IMR-90 (cell line): ENCODE results near the gene NCKAP5.

Experiments
- FOS ChIP-seq: fragments of 150-350 bp; IDR thresholded peaks from 2 replicates; pipeline ENCODE4 v1.6.1; 2016; ENCODE audit warnings: low read depth, low read length
- MAZ ChIP-seq: IDR thresholded peaks from 2 replicates; pipeline ENCODE4 v1.6.1; 2012; ENCODE audit warnings: low read depth, mild to moderate bottlenecking, low read length, improper control_type of control experiment, moderate library complexity, borderline replicate concordance
- NFE2L2 ChIP-seq: fragments of 150-350 bp; IDR thresholded peaks from 2 replicates; pipeline ENCODE4 v1.6.1; 2016; ENCODE audit warnings: low read depth, mild to moderate bottlenecking, low read length
- POLR2A ChIP-seq: IDR thresholded peaks from 2 replicates; pipeline ENCODE4 v1.6.1; 2012; ENCODE audit warnings: mild to moderate bottlenecking, low read depth, low read length
- RAD21 ChIP-seq: IDR thresholded peaks from 2 replicates; pipeline ENCODE4 v1.6.1; 2012; ENCODE audit warnings: low read length, improper control_type of control experiment
- TF ChIP-seq, protein P1 (sequence below): conservative IDR thresholded peaks from 2 replicates; pipeline ENCODE4 v1.5.1; 2012; ENCODE audit warnings: mild to moderate bottlenecking, low read depth, low read length, improper control_type of control experiment
- TF ChIP-seq, protein P2 (sequence below): fragments of 150-350 bp; IDR thresholded peaks from 2 replicates; pipeline ENCODE4 v1.6.1; 2017; ENCODE audit warnings: mild to moderate bottlenecking, antibody characterized with exemption, low read length, low read depth

DNA sequence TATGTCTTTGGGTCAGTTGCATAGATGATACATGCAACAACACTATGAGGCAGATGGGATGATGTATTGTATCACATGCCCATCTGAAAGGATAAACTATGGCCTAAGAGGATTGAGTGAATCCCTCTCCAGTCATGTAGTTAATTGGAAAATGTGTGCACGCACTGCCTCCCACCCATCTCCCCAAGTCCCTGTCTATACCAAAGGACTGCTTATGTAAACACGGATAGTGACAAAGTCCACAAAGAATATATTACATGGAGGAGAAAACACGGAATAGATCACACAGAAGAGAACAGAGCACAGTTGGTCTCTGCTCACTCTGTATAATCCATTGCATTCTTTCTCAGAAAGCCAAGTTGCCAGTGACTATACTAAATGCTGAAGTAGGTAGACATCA, 82.4 kb downstream of the NCKAP5 start:
- TF ChIP-seq, protein P1, sequence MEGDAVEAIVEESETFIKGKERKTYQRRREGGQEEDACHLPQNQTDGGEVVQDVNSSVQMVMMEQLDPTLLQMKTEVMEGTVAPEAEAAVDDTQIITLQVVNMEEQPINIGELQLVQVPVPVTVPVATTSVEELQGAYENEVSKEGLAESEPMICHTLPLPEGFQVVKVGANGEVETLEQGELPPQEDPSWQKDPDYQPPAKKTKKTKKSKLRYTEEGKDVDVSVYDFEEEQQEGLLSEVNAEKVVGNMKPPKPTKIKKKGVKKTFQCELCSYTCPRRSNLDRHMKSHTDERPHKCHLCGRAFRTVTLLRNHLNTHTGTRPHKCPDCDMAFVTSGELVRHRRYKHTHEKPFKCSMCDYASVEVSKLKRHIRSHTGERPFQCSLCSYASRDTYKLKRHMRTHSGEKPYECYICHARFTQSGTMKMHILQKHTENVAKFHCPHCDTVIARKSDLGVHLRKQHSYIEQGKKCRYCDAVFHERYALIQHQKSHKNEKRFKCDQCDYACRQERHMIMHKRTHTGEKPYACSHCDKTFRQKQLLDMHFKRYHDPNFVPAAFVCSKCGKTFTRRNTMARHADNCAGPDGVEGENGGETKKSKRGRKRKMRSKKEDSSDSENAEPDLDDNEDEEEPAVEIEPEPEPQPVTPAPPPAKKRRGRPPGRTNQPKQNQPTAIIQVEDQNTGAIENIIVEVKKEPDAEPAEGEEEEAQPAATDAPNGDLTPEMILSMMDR = no peak
- TF ChIP-seq RAD21 (no peak), POLR2A (no peak), FOS (no peak), MAZ (no peak), NFE2L2 (no peak)
- TF ChIP-seq, protein P2, sequence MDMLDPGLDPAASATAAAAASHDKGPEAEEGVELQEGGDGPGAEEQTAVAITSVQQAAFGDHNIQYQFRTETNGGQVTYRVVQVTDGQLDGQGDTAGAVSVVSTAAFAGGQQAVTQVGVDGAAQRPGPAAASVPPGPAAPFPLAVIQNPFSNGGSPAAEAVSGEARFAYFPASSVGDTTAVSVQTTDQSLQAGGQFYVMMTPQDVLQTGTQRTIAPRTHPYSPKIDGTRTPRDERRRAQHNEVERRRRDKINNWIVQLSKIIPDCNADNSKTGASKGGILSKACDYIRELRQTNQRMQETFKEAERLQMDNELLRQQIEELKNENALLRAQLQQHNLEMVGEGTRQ = no peak
